Epithelial cell of esophagus (primary cell): Measurements from ENCODE around the gene C1QTNF1.
A peak's percentile ranks its signal among the peaks of the same experiment; 100 is the strongest.

Experiments used
- DNase-seq: peaks from one replicate; pipeline ENCODE4 v3.0.0; 2010; ENCODE audit warnings: low read depth
- H3K4me3 ChIP-seq: 2 replicates; pipeline ENCODE4 v1.5.1; 2011; ENCODE audit warnings: mild to moderate bottlenecking, low read length, control low read depth
- CTCF ChIP-seq: IDR thresholded peaks from 2 replicates; pipeline ENCODE4 v1.5.1; 2011; ENCODE audit warnings: low read depth, mild to moderate bottlenecking, low read length, control low read depth, inconsistent platforms; ENCODE audit not compliant: insufficient read depth; ENCODE audit errors: missing control alignments

C1QTNF1 gene

GRCh38 chr17:79023886-79024771 is at the start of gene C1QTNF1:
Gene C1QTNF1, plus strand, starts transcription at chr17:79024169. Its CDS starts 19,800 bp downstream, at chr17:79043969.
- DNase-seq: peak; percentile 30
- H3K4me3 ChIP-seq: peak within 1 kb of the TSS; percentile 39
- TF ChIP-seq CTCF: peak; percentile 13

- DNase-seq: peak; percentile 90
- peak overlapping the region; percentile 26 for H3K4me3 ChIP-seq
- no peak for TF ChIP-seq CTCF
These were observed 49.1 kb upstream of the C1QTNF1 start for GRCh38 chr17:78974635-78975591.

- H3K4me3 ChIP-seq: no peak overlapping the region
- no peak for TF ChIP-seq CTCF
- no peak for DNase-seq
These were observed 46.9 kb upstream of the C1QTNF1 start for GRCh38 chr17:78976907-78977680.

GRCh38 chr17:78977681-78977943 is 46.4 kb upstream of the C1QTNF1 start:
- no peak overlapping the region for H3K4me3 ChIP-seq
- TF ChIP-seq CTCF: no peak
- no peak for DNase-seq

GRCh38 chr17:78977997-78978973 is 45.7 kb upstream of the C1QTNF1 start:
- no peak overlapping the region for H3K4me3 ChIP-seq
- no peak for DNase-seq
- no peak for TF ChIP-seq CTCF
